ENCODE data around the gene NECTIN2.
"Not testable (repeated sequence)": the region's sequence is repeated elsewhere in the genome, so short reads cannot be mapped to it uniquely, and the experiment has no call there.

DNA sequence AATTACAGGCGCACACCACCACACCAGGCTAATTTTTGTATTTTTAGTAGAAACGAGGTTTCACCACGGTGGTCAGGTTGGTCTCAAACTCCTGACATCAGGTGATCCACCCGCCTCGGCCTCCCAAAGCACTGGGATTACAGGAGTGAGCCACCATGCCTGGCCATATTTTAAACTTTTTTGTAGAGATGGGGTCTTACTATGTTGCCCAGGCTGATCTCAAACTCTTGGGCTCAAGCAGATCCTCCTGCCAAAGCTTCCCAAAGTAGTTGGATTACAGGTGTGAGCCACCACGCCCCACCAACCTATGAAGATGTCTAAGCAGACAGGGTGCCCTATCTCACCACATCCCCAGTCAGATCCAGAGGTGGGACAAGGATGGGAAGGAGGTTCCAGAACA lies 65.8 kb downstream of the NECTIN2 start:
- TF ChIP-seq RFX5, EP300, REST, CTCF (IDR thresholded peaks at IDR 0.05): not testable (repeated sequence)
